GM10266 (cell line): ENCODE data around the gene CALHM3.

Experiments
- DNase-seq: peaks from one replicate; pipeline ENCODE4 v3.0.0; 2012; ENCODE audit errors: extremely low spot score
- TF ChIP-seq, protein P1 (sequence below): IDR thresholded peaks from 2 replicates; pipeline ENCODE4 v1.5.1; 2012; ENCODE audit warnings: mild to moderate bottlenecking, low read depth; ENCODE audit not compliant: control insufficient read depth, insufficient read depth; ENCODE audit errors: missing control alignments

CALHM3 gene

DNA sequence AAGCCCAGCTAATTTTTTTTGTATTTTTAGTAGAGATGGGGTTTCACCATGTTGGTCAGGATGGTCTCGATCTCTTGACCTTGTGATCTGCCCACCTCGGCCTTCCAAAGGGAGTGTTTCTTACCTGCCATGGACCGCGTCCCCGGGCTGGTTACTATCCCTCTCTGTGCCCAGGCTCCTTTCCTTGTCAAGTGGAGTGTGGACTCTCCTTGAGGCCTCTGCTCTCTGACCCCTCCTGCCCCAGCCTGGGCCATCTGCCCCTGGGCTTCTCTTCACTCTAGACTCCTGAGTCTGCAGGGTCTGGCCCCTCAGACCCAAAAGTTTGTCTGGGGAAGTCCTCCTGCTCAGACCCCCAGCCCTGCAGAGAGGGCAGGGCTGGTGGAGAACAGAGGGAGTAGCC lies 35.2 kb upstream of the CALHM3 start:
- TF ChIP-seq, protein P1, sequence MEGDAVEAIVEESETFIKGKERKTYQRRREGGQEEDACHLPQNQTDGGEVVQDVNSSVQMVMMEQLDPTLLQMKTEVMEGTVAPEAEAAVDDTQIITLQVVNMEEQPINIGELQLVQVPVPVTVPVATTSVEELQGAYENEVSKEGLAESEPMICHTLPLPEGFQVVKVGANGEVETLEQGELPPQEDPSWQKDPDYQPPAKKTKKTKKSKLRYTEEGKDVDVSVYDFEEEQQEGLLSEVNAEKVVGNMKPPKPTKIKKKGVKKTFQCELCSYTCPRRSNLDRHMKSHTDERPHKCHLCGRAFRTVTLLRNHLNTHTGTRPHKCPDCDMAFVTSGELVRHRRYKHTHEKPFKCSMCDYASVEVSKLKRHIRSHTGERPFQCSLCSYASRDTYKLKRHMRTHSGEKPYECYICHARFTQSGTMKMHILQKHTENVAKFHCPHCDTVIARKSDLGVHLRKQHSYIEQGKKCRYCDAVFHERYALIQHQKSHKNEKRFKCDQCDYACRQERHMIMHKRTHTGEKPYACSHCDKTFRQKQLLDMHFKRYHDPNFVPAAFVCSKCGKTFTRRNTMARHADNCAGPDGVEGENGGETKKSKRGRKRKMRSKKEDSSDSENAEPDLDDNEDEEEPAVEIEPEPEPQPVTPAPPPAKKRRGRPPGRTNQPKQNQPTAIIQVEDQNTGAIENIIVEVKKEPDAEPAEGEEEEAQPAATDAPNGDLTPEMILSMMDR: no peak
- DNase-seq: no peak

DNA sequence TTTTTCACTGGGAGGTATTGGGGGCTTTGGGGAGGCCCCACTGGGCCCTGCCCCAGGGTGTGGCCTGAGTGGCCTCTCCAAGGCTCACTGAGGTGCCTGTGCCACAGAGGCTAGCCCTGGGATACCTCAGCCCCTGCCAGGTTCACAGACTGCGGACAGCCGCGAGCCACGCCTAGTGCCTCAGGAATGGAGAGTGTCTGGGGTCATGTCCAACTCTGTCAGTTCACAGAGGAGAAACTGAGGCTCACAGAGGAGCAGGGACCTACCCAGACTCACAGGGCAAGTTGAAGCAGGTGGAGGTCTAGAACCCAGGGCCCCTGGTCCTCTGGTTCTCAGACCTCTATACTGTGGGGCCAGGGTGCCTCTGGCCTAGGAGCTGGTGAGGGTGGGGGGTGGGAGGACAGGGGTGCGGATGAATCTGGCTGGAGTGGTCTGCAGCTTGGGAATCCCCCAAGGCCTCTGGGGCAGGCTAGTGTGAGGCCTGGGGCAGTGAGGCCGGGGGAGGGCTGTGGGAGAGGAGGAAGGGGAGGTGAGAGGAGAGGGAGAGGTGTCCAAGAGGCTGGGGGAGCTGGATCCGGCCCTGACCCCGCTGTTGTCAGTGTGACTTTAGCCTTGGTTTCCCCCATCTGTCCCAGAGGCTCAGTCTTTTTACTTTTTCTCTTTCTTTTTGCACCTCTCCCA lies 34.5 kb upstream of the CALHM3 start:
- TF ChIP-seq, protein P1: no peak
- no peak for DNase-seq

DNA sequence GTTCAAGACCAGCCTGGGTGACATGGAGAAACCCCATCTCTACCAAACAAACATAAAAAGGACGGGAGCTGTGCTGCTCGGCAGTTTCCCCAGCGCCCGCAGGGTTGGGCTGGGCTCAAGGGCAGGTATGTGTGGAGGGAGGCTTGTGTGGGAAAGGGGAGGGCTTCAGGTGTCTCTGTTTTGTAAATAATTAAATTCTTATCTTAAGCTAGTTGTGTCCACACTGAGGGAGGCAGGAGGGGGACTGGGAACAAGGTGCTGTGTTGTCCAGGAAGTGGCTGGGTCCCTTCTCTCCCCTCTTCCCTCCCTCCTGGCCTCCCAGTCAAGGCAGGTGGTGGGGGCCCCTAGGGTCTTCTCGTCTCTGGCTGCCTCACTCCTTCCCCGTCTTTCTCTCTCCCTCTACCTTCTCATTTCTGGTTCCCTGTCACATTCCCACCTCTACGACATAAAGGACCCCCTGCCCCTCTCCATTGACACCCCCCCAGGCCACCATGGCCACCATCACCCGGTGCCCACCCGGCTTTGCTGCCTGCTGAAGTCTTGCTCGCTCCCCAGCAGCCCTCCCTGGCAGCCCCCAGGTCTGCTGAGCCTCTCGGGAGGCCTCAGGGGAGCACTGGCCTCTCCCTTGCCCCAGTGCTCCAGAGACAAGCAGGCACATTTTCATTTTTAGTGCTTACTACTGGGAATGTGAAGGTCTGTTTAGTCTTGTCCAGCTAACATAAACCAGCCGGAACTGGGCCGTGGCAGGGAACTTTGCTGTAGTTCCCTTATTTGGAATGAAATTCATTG lies 33.7 kb upstream of the CALHM3 start:
- TF ChIP-seq, protein P1: no peak
- DNase-seq: no peak

DNA sequence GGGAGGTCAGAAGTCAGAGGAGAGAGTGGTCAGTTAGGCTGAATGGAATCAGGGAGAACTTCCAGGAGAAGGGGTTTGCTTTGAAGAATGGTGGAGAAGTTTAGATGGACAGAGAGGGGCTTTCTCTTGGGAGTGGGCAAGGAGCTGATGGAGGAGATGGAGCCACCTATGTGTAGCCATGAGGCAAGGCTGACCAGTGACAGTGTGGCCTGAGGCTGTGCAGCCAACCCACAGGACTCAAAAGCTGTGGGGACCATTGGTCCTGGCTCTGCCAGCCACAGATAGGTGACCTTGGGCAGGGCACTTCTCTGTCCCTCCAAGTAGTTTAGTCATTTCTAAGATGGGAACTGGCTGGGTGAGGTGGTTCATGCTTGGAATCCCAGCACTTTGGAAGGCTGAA lies 33.1 kb upstream of the CALHM3 start:
- TF ChIP-seq, protein P1: no peak
- no peak for DNase-seq

DNA sequence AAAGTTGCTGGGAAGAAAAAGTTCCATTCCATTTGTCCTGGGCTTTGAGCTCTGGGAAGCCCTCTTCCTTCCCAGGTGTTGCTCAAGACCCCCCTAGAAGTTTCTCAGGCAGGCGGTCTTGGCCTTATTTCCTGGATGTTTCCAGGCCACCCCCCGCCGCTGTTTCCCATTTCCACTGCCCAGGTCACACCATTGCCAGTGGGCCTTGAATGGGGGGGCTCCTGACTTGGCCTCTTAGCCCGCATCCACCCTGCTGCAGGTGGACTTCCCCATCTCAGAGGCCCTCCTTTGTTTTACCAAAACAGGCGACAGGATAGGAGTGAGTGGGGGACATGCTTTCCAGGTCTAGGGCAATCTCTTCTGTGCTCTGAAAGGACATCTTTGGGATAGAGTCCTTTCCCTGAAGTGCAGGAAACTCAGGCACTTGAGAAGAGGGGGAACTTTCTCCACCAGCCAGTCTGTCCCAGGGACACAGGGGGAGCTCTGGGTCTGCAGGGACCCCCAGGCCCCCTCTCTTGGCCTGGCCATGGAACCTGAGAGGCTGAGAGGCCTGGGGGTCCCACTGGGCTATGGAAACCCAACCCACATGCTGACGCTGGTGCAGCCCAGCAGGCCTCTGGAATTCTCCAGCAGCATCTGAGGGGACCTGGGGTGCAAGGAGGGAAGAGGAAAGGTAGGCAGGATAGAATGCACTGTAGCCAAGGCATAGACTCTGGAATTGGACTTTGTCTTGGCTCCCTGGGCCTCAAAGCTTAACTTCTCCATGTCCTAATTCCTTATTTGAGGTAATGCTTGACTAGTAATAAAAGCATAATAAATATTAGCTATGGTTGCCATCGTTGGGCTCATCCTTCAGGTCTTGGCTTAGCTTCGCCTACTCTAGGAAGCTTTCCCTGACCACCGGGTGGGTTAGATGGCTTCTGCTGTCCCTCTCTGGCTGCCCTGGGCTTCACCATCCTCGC lies 32.0 kb upstream of the CALHM3 start:
- DNase-seq: no peak
- TF ChIP-seq, protein P1: no peak

DNA sequence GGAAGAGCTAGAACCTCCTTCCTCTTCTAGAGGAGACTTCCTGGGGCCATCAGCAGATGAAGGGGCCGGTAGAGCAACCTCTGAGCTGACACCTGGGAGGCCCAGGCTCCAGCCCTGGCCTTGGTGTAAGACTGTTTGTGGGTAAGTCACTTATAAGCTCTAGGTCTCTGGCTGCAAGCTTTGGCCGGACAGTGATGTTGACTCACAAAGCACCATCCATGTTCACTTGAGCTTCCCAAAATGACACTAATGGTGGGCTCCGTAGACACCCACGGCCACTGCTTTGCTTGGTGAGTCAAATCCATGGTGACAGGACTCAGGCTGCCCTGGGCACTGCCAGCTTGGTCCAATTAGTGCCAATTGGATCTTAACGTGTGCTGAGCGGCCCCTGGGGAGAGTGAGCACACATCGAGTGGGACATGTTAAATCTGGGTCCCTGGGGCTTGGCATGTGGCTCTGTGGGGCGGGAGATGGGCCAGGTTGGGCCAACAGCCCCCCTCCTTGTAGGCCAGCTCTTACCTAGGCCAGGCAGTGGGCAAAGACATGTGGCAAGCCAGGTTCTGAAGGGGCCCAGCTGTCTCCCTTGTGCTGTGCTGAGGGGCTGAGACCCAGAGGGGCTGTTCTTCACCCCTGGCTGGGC lies 31.1 kb upstream of the CALHM3 start:
- TF ChIP-seq, protein P1: no peak
- DNase-seq: no peak
